DOHH2 (cell line): ENCODE measurements around the gene FNIP1.

ENCODE experiments used
- H3F3A ChIP-seq: fragments of 200-600 bp; sonication (generic), shearing (Covaris generic); 2 replicates; pipeline ENCODE4 v1.6.0; 2016; ENCODE audit warnings: antibody characterized with exemption, mild to moderate bottlenecking; ENCODE audit not compliant: control insufficient read depth, insufficient read depth
- H3K27ac ChIP-seq: fragments of 200-600 bp; sonication (generic); 2 replicates; pipeline ENCODE4 v1.5.1; 2014; ENCODE audit warnings: low read depth, mild to moderate bottlenecking, low read length, moderate library complexity
- H3K27me3 ChIP-seq: fragments of 200-600 bp; sonication (generic); 2 replicates; pipeline ENCODE4 v1.6.1; 2014; ENCODE audit warnings: mild to moderate bottlenecking, low read length, mixed read lengths; ENCODE audit not compliant: control insufficient read depth
- H3K36me3 ChIP-seq: fragments of 200-600 bp; sonication (generic); 2 replicates; pipeline ENCODE4 v1.6.1; 2014; ENCODE audit warnings: mild to moderate bottlenecking, low read length, moderate library complexity, mixed read lengths; ENCODE audit not compliant: control insufficient read depth
- H3K4me1 ChIP-seq: fragments of 200-600 bp; sonication (generic); 2 replicates; pipeline ENCODE4 v1.6.1; 2014; ENCODE audit warnings: mild to moderate bottlenecking, low read length, mixed read lengths; ENCODE audit not compliant: control insufficient read depth
- H3K4me2 ChIP-seq: fragments of 200-600 bp; sonication (generic); 2 replicates; pipeline ENCODE4 v1.6.0; 2014; ENCODE audit warnings: mild to moderate bottlenecking, low read length, moderate library complexity
- H3K4me3 ChIP-seq: fragments of 200-600 bp; sonication (generic); 2 replicates; pipeline ENCODE4 v1.5.1; 2014; ENCODE audit warnings: mild to moderate bottlenecking, low read length, mixed read lengths
- H3K79me2 ChIP-seq: fragments of 200-600 bp; sonication (generic); 2 replicates; pipeline ENCODE4 v1.6.1; 2014; ENCODE audit warnings: mild to moderate bottlenecking, low read length, mixed read lengths; ENCODE audit not compliant: control insufficient read depth
- H3K9me2 ChIP-seq: fragments of 200-600 bp; sonication (generic); replicated peaks from 2 replicates; pipeline ENCODE4 v1.6.1; 2014; ENCODE audit warnings: mild to moderate bottlenecking, low read length, mixed read lengths; ENCODE audit not compliant: control insufficient read depth
- H3K9me3 ChIP-seq: fragments of 200-600 bp; sonication (generic); 2 replicates; pipeline ENCODE4 v1.6.1; 2014; ENCODE audit warnings: antibody characterized with exemption, low read length, mixed read lengths; ENCODE audit not compliant: control insufficient read depth, insufficient read depth
- H4K20me1 ChIP-seq: fragments of 200-600 bp; sonication (generic); 2 replicates; pipeline ENCODE4 v1.6.0; 2014; ENCODE audit warnings: low read depth, mild to moderate bottlenecking, antibody characterized with exemption, low read length, moderate library complexity; ENCODE audit not compliant: control insufficient read depth, insufficient read depth
- CTCF ChIP-seq: fragments of 200-600 bp; sonication (generic); IDR thresholded peaks from one replicate; pipeline ENCODE4 v1.5.1; 2014; ENCODE audit warnings: antibody characterized with exemption, mild to moderate bottlenecking, low read depth, low read length; ENCODE audit not compliant: poor library complexity, severe bottlenecking
- EZH2phosphoT487 ChIP-seq: fragments of 200-600 bp; sonication (generic); IDR thresholded peaks from 2 replicates; pipeline ENCODE4 v1.6.1; 2017; ENCODE audit warnings: borderline replicate concordance, mild to moderate bottlenecking, antibody characterized with exemption, low read length, moderate library complexity, mixed read lengths

The FNIP1 gene

DNA sequence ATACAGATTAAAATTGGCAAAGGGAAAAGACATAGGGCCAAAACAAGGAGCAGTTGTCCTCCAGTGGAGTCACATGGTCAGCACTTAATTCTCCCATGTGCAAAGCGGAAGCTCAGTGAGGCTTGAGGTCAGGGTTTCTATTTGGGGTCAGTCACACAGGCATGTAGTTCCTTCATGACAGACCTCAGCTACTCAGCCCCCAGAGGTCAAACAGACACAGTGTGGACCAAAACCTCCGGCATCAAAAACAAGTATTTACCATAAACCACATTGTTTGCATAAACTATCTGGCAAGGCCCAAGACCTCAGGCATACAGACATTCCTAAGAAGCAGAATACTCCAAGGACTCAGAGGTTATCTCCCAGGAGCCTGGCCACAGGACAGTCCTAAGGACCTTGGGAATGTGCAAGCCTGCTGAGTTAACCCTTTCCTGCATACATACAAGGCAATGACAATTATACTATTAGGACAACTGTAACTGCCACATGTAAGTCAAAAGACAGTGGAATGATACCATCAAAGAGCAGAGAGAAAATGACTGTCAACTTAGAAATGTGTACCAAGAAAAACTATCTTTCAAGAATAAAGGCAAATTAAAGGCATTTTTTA, 28.7 kb upstream of the FNIP1 start:
- Histone ChIP-seq H3K79me2 (no peaks in the 10 kb centered on the region), H3K27ac (no peak overlapping the region), H3K36me3 (no peaks in the 10 kb centered on the region), H3K27me3 (no peaks in the 10 kb centered on the region), H3K9me3 (no peaks in the 10 kb centered on the region), H3K9me2 (no peaks in the 10 kb centered on the region), H3F3A (no peaks in the 10 kb centered on the region), H4K20me1 (no peaks in the 10 kb centered on the region), H3K4me1 (no peaks in the 10 kb centered on the region), H3K4me2 (no peak overlapping the region), H3K4me3 (no peak overlapping the region)
- TF ChIP-seq EZH2phosphoT487 = no peak

DNA sequence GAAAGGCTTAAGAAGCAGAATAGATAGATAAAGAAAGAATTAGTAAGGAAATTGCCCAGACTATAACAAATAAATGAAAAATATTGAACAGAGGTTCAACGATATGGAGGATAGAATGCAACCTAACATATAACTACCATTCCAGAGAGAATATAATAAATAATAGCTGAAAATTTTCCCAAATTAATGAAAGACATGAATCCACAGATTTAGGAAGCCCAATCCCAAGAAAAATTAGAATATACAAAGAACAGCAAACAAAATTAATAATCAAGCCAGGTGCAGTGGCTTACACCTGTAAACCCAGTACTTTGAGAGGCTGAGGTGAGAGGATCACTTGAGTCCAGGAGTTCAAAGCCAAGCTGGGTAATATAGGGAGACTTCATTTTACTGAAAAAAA, 27.8 kb upstream of the FNIP1 start:
- no peak overlapping the region for H3K27ac ChIP-seq
- H3K27me3 ChIP-seq = no peaks in the 10 kb centered on the region
- H4K20me1 ChIP-seq = no peaks in the 10 kb centered on the region
- H3K4me2 ChIP-seq = no peak overlapping the region
- TF ChIP-seq CTCF = no peak
- no peak for TF ChIP-seq EZH2phosphoT487
- no peaks in the 10 kb centered on the region for H3F3A ChIP-seq
- H3K4me1 ChIP-seq = no peaks in the 10 kb centered on the region
- H3K79me2 ChIP-seq = no peaks in the 10 kb centered on the region
- no peaks in the 10 kb centered on the region for H3K9me2 ChIP-seq
- H3K9me3 ChIP-seq = no peaks in the 10 kb centered on the region
- no peaks in the 10 kb centered on the region for H3K36me3 ChIP-seq
- no peak overlapping the region for H3K4me3 ChIP-seq

GRCh38 chr5:131821221-131821620, 24.4 kb upstream of the FNIP1 start:
- Histone ChIP-seq H3K9me3 (no peaks in the 10 kb centered on the region), H3K27ac (no peak overlapping the region), H3K36me3 (no peaks in the 10 kb centered on the region), H3K4me3 (no peak overlapping the region), H3K9me2 (no peaks in the 10 kb centered on the region), H3K4me1 (peaks cover 5% of the 10 kb centered on the region), H3K79me2 (no peaks in the 10 kb centered on the region), H3K4me2 (no peak overlapping the region), H3K27me3 (no peaks in the 10 kb centered on the region), H3F3A (no peaks in the 10 kb centered on the region), H4K20me1 (no peaks in the 10 kb centered on the region)
- TF ChIP-seq CTCF (no peak), EZH2phosphoT487 (no peak)

DNA sequence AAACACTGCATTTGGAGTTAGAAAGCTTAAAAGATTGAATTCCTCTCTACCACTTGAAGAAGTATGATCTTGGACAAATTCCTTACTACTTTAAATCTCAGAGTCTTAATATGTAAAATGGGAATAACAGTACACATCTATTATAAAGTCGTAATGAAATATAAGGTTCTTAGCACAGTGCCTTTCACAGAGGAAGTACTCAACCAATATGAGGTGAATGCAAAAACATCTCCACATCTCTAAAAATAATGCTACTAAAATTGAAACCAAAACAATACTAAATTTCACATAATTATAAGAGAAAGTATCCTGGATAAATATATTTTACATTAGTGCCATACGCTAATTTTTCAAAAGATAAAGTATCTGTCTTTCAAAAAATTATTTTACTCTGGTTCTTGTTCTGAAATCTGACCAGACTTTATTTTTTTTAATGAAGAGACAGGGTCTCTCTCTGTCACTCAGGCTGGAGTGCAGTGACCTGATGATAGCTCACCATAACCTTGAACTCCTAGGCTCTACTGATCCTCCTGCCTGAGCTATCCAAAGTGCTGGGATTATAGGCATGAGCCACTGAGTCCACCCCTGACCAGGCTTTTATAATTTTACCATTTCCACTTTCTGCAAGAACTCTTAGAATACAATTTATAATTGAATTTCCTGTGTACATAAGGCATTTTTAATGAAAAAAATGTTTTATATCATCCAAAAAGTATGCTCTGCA, 21.3 kb upstream of the FNIP1 start:
- no peaks in the 10 kb centered on the region for H3K79me2 ChIP-seq

More for the DNA sequence above, 21.3 kb upstream of the FNIP1 start:
- Histone ChIP-seq H3K36me3 (no peaks in the 10 kb centered on the region), H4K20me1 (no peaks in the 10 kb centered on the region), H3K4me1 (peaks cover 5% of the 10 kb centered on the region), H3K4me3 (no peak overlapping the region), H3F3A (no peaks in the 10 kb centered on the region), H3K4me2 (no peak overlapping the region), H3K27me3 (no peaks in the 10 kb centered on the region), H3K9me3 (no peaks in the 10 kb centered on the region), H3K9me2 (no peaks in the 10 kb centered on the region), H3K27ac (no peak overlapping the region)
- TF ChIP-seq EZH2phosphoT487 = no peak
- TF ChIP-seq CTCF = no peak
